GM21786 (cell line): Measurements from ENCODE around the gene NOXO1.
A peak's percentile ranks its signal among the peaks of the same experiment; 100 is the strongest.

Experiments
- ATAC-seq: cut with Tn5 transposase; IDR thresholded peaks from one replicate; pipeline ENCODE4 v1.9.1; 2021; ENCODE audit not compliant: unreplicated experiment

NOXO1 gene, protein sequence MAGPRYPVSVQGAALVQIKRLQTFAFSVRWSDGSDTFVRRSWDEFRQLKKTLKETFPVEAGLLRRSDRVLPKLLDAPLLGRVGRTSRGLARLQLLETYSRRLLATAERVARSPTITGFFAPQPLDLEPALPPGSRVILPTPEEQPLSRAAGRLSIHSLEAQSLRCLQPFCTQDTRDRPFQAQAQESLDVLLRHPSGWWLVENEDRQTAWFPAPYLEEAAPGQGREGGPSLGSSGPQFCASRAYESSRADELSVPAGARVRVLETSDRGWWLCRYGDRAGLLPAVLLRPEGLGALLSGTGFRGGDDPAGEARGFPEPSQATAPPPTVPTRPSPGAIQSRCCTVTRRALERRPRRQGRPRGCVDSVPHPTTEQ

DNA sequence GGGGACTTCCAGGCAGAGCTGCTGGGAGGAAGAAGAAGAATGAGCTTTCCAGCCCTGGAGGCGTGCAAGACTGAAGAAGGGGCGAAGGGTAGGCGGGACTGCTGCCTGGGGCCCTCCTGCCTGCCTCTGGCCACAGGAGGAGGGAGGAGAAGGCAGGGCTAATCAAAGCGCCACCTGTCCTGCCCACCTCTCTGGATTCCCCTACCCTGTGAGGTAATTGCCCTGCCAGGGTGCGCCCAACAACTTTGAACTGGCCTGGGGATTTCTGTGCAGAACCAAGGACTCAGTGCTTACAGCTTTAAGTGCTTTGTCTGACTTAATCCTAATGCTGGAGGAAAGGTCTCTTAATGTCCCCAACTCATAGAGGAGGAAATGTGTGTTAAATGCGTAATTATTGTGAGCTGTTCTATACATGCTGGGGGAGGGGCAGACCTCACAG is at the start of gene NOXO1:
Gene NOXO1, minus strand, starts transcription at position 72 of the 439 bp plus-strand sequence. CDS start 290 bp downstream, outside the sequence.
- ATAC-seq: no peak

DNA sequence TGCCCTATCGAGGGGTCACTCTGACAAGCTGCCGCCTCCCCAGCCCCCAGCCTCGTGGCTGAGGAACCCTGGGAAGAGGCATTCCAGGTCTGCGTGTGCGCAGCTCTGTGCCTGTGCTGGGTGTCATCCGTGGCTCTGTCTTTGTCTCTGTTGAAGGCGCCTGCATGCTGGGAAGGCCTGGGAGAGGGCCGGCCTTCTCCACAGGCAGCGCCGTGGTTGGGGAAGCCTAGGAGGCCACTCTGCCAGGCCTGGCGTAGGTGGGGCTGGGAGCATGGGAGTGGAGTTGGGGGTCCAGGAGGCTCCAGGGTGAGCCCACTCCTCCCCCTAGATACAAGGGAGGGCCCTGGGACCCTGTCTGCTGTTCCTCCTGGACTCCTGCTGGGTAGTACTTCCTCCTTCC is 48.8 kb upstream of the NOXO1 start:
- no peak for ATAC-seq

DNA sequence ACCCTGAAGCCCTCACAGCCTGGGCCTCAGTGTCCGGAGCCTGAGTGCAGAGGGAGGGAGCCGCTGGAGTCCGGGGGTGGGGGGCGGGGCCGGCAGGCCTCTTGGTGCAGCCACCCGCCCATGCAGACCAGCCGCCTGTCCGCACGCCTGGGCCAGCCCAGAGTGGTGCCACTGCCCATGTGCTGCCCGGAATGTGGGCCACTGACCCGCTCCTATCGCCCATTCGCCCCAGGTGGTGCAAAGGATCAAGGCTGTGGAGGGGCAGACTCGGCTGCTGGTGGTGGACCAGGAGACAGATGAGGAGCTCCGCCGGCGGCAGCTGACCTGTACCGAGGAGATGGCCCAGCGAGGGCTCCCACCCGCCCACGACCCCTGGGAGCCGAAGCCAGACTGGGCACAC is 48.1 kb upstream of the NOXO1 start:
- ATAC-seq: no peak

DNA sequence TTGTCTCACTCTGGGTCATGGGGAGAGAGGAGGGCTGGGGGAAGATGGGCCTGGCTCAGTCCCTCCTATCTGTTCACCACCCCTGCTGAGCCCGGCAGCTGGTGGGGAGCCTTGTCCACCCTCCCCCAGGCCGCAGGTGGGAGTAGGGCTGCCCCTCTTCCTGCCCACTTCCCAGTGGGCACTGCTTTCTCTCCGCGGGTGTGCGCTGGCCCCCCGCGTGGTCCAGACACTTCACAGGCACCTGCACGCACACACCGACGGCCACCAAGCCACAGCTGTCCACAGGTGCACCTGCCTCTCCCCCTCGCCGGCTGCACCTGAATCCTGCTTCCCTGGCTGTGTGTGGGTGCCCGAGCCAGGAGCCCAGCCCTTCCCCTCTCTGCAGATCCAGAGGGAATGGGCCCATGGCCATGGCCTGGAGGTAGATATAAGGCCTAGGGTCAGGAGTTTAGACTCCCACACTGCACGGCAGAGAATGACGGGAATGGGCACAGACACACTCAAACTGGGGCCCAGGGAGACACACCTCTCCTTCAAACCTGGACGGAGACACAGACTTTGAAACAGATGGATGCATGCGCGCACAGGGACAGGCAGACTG is 47.5 kb upstream of the NOXO1 start:
- no peak for ATAC-seq

DNA sequence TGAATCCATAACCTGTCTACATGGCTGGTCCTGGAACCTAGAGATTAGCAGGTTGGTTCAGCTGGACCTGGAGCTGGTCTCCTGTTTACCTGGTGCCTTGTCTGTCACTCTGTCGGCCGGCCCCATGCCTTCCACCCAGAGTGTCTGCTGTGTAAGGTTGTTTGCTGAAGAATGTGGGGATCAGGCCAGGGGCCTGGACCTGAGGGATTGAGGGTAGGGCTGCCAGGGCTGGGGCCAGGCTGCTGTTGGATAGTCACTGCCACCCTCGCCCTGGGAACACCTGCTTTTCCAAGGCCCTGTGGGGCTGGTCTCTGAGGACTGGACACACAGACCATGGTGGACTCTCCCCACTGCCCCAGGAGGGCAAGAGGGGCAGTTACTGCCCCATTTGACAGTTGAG is 46.9 kb upstream of the NOXO1 start:
- ATAC-seq: no peak

DNA sequence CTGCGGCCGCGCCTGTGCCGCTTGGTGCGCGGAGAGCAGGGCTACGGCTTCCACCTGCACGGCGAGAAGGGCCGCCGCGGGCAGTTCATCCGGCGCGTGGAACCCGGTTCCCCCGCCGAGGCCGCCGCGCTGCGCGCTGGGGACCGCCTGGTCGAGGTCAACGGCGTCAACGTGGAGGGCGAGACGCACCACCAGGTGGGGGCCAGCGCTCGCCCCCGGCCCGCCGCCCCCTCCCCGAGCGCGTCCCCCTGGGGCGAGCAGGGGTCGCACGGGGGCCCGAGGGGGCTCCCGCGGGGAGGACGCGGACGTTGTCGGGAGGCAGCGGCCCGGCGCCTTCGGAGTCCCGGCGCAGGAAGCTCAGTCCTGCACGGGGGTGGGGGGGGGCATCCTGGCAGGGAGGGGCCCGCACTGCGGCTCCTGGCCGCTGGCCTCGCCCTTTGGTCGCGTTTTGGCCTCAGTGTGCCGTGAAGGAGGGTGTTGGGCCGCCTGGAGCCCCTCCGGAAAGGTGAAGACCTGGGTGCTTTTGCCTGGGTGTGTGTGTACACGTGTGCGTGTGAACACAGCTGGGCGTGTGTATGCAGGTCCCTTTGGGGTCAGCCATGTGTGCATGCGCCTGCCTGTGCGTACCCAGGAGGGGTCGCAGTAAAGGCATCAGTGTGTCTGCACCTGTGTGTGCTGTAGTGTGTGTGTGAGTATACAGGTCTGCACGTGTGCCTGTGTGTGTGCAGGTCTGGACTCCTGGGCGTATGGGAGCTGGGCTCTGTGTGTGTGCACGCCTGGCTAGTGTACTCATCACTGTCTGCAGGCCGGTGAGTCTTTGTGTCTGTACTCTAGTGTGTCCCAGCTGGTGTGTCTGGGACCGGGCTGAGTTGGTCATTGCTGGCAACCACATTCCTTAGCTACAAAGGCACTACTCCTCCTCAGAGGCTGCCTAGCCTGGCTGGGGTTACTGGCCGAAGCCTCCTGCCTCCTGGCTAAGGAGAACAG is 46.0 kb upstream of the NOXO1 start:
- no peak for ATAC-seq

DNA sequence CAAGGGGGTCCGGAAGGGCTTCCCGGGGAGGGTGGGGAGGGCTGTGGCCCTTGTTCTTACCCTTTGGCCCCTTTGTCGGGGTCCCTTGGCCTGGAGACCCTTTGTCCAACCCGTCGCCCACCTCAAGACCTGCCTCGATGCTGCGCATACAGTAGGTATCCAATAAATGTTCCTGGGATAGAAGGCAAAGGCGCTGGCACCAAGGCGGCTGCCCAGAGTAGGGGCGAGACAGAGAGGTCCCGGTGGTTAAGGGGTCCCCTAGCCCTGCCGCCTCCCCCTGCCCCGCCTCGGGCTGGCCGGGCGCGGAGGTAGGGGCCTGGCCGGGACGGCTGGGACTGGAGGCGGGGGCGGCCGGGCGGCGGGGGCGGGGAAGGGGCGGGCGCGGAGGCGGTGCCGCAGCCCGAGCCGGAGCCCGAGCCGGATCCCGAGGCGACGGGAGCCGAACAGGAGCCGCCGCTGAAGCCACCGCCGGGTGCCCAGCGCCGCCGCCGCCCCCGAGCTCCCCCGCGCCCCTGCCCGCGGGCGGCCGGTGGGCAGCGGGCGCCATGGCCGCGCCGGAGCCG is 45.3 kb upstream of the NOXO1 start, which contains the start of gene NHERF2:
Gene NHERF2, plus strand, starts transcription at position 442 of the 563 bp plus-strand sequence. Its CDS starts 104 bp downstream, at position 546.
- no peak for ATAC-seq

DNA sequence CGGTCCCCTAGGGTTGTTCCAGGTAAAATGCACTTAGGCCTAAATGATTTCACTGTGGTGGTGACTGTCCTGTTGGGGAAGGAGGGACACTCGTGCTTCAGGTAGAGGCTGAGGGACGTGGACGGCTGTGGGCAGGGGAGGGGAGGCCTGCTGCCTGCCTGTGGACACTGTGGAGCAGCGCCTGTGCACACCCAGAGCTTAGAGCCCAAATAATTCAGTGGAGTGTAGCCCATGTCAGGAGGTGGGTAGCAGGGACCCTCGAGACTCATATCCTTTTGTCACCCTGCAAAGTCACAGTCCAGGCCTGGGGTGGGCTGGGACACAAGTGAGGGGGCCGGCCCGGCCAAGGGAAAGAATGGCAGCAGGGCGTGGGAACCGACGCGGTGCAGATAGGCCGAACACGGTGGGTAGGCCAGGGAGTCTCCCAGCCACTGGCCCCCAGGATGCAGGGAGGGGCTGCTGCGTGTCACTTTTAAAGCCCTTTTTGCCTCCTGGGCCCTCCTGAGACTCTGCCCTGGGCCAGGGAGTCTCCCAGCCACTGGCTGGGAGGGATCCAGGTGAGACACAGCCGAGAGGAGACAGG is 44.7 kb upstream of the NOXO1 start:
- no peak for ATAC-seq

DNA sequence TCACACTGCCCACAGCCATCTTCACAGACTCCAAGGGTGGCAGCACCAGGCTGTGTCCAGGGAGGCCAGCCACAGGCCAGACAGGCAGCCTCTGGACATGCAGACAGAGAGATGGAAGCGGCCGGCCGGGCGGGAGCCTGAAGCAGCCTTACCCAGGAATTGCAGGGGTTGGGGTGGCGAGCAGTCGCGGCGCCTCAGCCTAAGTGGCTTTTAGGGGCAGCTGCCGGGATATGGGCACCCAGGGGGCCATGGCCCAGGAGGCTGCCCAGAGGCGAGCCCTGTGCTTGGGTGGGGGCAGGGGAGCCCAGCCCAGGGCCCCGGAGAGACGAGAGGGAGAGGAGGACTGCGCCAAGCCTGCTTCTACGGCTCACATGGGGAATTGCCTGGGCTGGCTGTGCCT is 44.0 kb upstream of the NOXO1 start:
- ATAC-seq: no peak

DNA sequence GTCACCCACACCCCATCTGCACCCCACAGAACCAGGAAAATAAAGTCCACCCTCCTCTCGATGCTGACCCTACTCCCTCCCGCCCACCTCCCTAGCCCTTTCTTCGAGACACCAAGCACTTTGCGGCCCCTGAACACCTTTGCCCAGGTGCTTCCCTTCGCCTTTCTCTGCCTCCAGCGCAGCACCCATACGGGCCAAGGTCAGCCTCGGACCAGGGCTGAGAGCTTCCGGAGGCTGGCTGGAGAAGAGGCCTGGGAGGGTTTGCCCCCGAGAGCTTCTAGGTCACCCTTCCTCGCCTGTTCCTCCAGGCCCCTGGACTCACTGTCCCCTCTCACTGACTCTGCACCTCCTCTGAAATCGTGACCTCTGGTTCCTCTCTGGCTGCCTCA is 42.8 kb upstream of the NOXO1 start:
- no peak for ATAC-seq

DNA sequence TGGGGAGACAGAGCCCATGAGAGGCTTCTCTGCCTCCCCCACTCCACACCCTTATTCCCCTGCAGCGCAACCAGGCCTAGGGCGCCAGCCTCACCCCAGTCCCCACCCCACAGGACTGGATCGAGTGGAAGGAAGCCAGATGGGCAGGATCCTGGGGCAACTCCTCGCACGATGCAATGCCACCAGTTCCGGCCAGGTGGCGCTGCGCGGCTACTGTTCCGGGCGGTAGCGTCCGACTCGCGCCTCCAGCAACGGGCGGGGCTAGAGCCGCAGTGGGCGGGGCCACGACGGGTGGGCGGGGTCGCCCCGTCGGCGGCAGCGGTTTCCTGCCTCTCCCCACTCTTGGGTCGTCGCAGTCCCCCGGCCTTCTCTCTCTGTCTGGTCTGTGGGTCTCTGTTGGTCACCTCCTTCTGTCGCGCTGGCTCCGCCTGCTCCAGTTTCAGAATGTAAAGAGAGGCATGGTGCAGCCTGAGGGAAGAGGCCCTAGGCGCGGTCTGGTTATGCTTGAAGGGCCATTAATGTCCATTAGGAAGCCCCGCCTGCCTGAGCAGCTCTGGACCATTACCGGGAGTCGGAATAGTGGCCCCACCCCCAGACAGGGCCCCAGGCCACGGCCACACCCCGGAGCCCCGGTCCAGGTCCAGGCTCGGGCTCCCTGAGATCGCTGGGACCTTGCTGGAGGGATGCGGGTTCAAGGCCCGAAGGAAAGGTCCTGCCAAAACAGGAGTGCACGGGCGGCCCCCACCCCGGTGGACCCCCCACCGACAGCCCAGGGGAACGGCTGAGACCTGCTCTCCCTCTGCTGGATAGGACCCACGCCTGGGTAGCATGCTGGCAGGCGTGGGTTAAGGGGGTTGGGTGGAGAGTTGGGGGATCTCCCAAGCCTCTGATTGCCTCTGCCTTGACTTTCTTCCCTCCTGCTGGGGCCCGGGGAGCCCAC is 42.1 kb upstream of the NOXO1 start:
- peak; percentile 72 for ATAC-seq

DNA sequence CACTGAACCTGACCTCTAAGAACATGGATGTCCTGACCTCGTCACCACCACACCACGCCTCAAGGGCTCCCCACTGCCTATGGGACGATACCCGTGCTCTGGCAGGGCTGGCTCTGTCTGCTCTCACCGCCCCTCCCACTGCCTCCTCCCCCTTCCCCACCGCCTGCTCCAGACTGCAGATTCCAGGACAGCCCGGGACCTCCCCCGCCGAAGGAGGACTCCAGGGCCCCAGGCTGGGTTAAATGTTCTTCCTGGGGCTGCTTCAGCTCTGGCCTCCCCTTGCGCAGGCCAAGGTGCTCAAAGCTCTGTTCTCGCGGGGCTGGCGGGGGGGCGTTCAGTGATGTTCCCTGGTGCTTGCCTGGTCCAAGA is 41.4 kb upstream of the NOXO1 start:
- no peak for ATAC-seq

DNA sequence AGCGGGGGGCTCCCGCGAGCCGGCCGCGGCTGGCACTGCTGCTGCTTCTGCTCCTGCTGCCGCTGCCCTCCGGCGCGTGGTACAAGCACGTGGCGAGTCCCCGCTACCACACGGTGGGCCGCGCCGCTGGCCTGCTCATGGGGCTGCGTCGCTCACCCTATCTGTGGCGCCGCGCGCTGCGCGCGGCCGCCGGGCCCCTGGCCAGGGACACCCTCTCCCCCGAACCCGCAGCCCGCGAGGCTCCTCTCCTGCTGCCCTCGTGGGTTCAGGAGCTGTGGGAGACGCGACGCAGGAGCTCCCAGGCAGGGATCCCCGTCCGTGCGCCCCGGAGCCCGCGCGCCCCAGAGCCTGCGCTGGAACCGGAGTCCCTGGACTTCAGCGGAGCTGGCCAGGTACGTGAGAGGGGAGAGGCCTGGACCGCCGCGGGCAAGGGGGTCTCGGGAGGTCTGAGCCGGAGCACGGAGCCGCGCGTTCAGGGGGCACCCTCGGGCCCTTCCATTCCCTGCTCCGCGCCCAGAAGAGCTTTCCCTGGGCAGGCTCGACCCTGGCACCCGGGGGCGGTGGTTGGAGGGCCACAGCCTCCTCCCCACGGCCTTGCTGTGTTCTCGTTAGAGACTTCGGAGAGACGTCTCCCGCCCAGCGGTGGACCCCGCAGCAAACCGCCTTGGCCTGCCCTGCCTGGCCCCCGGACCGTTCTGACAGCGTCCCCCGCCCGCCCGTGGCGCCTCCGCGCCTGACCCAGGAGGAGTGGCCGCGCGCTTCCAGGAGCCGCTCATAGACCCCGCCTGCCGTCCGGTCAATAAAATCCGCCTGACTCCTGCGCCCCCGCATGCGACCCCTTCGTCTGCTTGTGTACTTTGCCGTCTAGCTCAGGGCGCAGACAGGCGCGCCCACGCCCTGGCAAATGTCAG is 38.9 kb upstream of the NOXO1 start:
- ATAC-seq: no peak

DNA sequence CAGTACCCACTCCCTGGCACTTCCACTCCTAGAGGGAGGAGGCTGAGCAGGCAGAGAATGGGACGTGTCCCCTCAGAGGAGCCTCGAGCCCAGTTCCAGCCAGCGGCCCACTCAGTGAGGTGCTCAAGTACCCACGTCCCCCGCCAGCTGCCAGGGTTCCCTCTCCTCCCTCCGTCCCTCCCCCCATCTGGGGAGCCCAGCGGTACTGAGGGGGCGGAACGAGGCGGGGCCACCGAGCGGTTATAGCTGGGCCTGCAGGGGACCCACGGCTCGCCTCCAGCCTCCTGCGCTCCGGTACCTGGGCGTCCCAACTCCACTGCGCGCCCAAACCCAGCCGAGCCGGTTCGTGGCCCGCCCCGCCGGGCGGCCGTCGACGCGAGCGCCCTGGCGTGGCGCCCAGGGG is 38.2 kb upstream of the NOXO1 start, which contains the start of gene NPW:
Gene NPW, plus strand, starts transcription at position 268 of the 403 bp plus-strand sequence.
- no peak for ATAC-seq

DNA sequence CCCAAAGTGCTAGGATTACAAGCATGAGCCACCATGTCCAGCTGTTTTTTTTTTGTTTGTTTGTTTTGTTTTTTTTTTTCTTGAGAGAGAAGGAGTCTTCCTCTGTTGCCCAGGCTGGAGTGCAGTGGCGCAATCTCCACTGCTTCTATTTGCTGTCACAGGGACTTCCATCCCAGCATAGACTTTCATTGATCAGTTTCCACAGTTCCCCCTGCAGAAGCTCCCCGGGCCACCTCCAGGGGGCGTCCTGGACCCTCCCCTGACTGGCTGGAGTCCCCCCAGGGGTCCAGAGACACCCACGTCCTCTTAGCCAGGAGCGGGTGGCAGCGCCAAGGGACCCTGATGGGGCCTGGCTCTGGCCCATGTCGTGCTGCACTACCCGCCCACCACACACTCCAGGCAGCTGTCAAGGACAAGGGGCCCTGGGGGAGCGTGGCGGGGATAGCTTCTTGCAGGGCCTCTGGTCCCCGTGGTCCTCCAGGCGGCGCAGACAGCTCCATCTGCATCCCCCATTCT is 35.2 kb upstream of the NOXO1 start:
- ATAC-seq: no peak

DNA sequence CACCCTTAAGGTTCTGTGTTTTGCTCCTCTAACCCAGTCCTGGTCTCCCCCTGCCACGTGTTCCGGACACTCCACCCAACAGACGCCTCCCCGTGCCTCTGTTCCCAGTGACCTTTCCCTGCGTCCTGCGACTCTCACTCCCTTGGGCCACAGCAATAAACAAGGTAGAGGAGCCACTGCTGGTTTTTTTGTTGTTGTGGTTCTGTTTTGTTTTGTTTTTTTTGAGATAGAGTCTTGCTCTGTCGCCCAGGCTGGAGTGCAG is 34.6 kb upstream of the NOXO1 start:
- no peak for ATAC-seq

DNA sequence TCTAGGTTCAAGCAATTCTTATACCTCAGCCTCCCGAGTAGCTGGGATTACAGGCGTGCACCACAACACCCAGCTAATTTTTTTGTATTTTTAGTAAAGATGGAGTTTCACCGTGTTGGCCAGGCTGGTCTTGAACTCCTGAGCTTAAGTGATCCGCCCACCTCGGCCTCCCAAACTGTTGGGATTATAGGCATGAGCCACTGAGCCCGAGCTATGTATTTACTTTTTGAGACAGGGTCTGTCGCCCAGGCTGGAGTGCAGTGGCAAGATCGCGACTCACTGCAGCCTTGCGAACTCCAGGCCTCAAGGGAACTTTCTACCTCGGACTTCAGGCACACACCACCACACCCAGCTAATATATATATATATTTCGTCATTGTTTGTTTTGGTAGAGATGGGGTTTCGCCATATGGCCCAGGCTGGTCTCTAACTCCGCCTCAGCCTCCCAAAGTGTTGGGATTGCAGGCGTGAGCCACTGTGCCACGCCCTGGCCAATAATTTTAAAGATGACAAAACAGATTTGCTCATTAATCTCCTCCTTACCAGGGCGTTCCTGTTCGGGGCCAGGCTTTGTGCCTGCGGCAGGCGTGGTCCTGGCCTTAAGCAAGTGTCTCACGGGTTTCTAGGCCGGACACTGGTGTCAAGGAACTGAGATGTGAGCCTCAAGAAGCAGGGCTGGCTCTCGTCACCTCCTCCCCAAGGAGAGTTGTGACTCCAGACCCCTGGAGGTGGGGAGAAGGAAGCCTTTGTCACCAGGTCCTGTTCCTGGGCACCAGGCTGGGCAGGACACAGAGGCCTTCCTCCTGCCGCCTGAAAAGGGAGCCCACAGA is 34.1 kb upstream of the NOXO1 start:
- ATAC-seq: no peak

DNA sequence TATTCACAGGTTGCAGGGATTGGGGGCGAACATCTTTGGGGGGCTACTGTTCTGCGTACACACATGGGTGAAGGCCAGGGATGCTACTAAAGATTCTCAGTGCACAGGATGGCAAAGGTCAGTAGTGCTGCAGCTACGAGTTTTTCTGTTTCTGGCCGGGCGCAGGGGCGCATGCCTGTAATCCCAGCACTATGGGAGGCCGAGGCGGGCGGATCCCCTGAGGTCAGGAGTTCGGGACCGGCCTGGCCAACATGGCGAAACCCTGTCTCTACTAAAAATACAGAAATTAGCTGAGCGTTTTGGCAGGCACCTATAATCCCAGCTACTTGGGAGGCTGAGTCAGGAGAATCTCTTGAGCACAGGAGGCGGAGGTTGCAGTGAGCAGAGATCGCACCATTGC is 32.3 kb upstream of the NOXO1 start:
- no peak for ATAC-seq
